Stimulated activated naive CD8-positive, alpha-beta T cell treated with anti-CD3 and anti-CD28 coated beads, Interleukin-15, amount 100 ng/mL, for 72 hours (primary cell): ENCODE results near the gene BEND3.

Source experiments
- ATAC-seq: fragments of 150-1000 bp; cut with Tn5 transposase; 2 replicates; pipeline ENCODE4 v1.10.0; 2021; ENCODE audit warnings: mild to moderate bottlenecking, moderate library complexity
- DNase-seq, 2 donors: peaks; one replicate each; pipeline ENCODE4 v3.0.0; 2021 to 2022
- H3K27ac Mint-ChIP-seq, 2 donors: one replicate each; pipeline ENCODE4 v1.8.0; 2022; ENCODE audit warnings: mild to moderate bottlenecking in 2 of 2, mixed read lengths in 2 of 2, moderate library complexity in 2 of 2
- H3K27me3 Mint-ChIP-seq: one replicate; pipeline ENCODE4 v1.8.0; 2022; ENCODE audit warnings: mixed read lengths
- H3K4me1 Mint-ChIP-seq: one replicate; pipeline ENCODE4 v1.8.0; 2022; ENCODE audit warnings: mild to moderate bottlenecking, mixed read lengths
- H3K4me3 Mint-ChIP-seq, 2 donors: one replicate each; pipeline ENCODE4 v1.8.0; 2022; ENCODE audit warnings: mild to moderate bottlenecking in 2 of 2, mixed read lengths in 2 of 2, moderate library complexity in 1 of 2
- H3K9me3 Mint-ChIP-seq, 2 donors: one replicate each; pipeline ENCODE4 v1.8.0; 2022; ENCODE audit warnings: mixed read lengths in 2 of 2

The BEND3 gene

DNA sequence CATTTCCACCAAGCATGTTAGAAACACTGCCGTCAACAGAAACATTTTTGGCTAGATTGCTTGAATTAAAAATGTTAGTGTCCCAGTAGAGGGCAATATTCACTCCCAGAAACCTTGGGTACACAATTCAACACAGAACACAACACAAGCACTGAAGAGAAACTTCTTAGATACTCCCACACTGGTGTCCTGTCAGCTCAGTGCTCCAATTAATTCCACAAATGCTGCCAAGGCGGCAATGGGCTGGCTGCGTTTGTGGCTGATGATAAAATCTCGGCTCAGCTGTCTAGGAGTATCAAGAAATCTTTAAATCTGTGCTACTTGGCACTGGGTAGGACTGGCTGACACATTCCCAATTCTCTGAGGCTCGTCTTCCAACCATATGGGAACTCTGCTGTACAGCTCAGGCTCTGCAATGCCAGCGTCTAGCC is 39.3 kb downstream of the BEND3 start:
- peak overlapping the region in 1 of 2 donors; percentile 74 for H3K27ac Mint-ChIP-seq
- DNase-seq (no peak), ATAC-seq (no peak)
- H3K4me1 Mint-ChIP-seq: no peaks in the 10 kb centered on the region
- H3K27me3 Mint-ChIP-seq: no peaks in the 10 kb centered on the region
- H3K4me3 Mint-ChIP-seq: no peak overlapping the region
- H3K9me3 Mint-ChIP-seq: no peaks in the 10 kb centered on the region

DNA sequence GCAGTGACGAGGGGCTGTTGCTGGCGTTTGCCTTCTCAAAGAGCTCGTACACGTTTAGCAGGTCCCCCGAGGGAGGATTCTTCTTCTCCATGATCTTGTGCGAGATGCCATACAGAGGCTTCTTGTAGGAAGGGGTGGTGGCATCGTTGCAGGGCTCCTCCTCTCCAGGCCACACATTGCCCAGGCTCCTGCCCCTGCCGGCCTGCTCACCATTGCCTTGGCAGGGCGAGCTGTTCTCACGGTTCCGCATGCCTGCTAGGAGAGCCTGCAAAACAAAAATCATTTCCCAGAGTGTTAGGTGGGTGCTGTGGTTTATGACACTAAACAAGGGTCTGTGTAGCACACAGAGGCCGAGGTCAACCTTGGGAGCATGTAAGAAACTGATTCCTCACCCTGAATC is 44.6 kb downstream of the BEND3 start:
- no peak for DNase-seq
- Mint-ChIP-seq H3K4me1 (peaks cover 17% of the 10 kb centered on the region), H3K9me3 (no peaks in the 10 kb centered on the region), H3K27me3 (no peaks in the 10 kb centered on the region), H3K4me3 (no peak overlapping the region), H3K27ac (peak overlapping the region in 1 of 2 donors; percentile 27)
- no peak for ATAC-seq

DNA sequence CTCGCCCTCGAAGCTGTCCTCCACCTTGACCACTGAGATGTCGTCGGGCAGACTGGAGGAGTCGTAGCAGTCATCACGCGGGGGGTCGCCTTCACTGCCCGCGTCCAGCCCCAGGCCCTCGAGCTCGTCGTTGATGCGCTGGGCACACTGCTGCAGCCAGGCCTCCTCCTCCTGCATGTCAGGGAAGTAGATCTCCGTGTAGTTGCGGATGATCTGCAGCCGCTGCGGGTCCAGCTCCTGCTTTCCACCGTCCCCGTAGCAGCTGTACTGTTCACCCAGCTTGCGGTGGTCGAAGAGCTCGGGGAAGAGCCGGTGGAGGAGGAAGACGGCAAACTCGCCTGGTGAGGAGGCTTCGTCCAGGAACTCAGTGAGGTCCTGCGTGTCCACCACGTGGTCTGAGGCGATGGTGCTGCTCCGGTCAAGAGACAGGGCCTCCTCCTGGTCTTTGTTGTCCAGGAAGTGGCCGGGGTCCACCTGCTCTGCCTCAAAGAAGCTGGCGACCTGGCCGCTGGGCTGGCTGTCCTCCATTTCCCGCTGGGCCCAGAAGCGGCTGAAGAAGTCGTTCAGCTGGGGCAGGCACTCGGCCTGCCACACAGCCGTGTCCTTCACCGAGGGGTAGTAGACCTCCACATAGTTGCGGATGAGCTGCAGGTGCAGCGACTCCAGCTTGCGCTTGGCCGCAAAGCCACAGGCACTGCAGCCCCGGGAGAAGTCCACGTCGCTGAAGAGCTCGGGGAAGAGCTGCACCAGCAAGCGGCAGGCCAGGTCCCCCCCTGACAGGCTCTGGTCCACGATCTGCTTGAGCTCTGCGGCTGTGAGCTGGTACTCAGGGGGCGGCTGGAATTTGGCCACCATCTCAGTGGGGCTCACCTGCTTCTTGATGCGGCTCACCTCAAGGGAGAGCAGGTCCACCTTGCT is 45.4 kb downstream of the BEND3 start:
- no peaks in the 10 kb centered on the region for H3K27me3 Mint-ChIP-seq
- H3K4me1 Mint-ChIP-seq: peaks cover 25% of the 10 kb centered on the region
- H3K4me3 Mint-ChIP-seq: no peak overlapping the region
- peak overlapping the region in 1 of 2 donors; percentile 76 for H3K27ac Mint-ChIP-seq
- no peak for DNase-seq
- no peaks in the 10 kb centered on the region for H3K9me3 Mint-ChIP-seq
- ATAC-seq: no peak

DNA sequence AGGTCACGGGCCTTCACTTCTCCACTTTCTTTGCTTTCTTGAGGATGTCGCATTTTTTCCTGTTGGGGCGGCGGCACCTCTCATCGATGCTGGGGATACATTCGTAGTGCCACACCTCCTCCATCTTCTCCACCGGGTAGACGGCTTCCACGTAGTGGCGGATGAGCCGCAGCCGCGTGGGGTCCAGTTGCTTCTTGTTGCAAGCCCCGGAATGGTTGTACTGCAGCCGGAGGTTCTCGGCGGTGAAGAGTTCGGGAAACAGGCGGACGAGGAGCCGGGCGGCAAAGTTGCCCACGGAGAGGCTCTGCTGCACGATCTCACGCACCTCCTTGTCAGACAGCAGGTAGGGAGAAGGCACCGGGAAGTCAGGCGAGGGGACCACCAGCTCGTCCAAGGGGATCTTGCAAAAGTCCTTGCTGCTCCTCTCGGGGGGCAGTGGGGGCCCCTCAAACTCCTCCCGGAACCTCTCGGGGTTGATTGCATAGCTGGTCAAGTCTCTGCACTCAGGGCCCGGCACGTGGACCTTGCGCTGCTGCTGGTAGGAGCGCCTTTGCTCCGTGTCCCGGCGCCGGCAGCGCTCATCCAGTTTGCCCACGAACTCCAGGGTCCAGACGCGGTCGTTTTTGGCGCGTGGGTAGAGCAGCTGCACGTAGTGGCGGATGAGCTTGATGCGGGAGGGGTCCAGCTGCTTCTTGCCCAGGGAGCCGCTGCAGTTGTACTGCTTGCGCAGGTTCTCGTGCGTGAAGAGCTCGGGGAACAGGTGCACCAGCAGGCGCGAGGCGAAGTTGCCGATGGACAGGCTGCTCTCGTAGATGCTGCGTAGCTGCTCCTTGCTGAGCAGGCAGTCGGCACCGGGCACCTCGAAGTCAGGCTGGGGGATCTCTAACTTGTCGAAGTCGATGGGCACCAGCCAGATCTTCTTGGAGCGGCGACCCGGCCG is 46.4 kb downstream of the BEND3 start:
- DNase-seq (no peak), ATAC-seq (no peak)
- Mint-ChIP-seq H3K27me3 (no peaks in the 10 kb centered on the region), H3K4me3 (no peak overlapping the region), H3K4me1 (peaks cover 32% of the 10 kb centered on the region), H3K27ac (no peak overlapping the region), H3K9me3 (no peaks in the 10 kb centered on the region)

- ATAC-seq (no peak), DNase-seq (no peak)
- H3K4me1 Mint-ChIP-seq: peaks cover 39% of the 10 kb centered on the region
These were observed 48.3 kb downstream of the BEND3 start for GRCh38 chr6:107066697-107067659.

GRCh38 chr6:107064579-107065065 is 50.7 kb downstream of the BEND3 start:
- Mint-ChIP-seq H3K4me3 (peak overlapping the region; percentile 36 to 57), H3K4me1 (peaks cover 51% of the 10 kb centered on the region)

More at GRCh38 chr6:107066697-107067659, 48.3 kb downstream of the BEND3 start:
- Mint-ChIP-seq H3K4me3 (no peak overlapping the region), H3K9me3 (no peaks in the 10 kb centered on the region), H3K27ac (peak overlapping the region in 1 of 2 donors; percentile 33), H3K27me3 (no peaks in the 10 kb centered on the region)

DNA sequence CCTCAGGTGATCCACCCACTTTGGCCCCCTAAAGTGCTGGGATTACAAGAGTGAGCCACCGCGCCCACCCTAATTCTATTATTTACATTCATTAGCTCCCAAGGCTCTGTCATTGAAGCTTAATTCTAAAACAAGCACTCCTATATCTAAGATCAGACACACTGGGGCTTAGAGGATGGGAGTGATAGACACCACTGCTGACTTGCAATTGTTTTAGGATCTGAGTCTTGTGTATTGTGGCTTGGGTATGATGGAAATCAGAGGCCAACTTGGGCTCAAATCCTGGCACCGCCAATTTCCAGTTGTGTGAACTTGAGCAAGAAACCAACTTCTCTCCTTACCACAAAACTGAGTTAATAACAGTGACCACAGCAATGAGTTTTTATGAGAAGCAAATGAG is 52.6 kb downstream of the BEND3 start:
- no peaks in the 10 kb centered on the region for H3K9me3 Mint-ChIP-seq
- H3K27ac Mint-ChIP-seq: no peak overlapping the region
- DNase-seq: no peak
- peak overlapping the region in 1 of 2 donors; percentile 39 for H3K4me3 Mint-ChIP-seq
- no peak for ATAC-seq
- no peaks in the 10 kb centered on the region for H3K27me3 Mint-ChIP-seq
- H3K4me1 Mint-ChIP-seq: peaks cover 51% of the 10 kb centered on the region

More at GRCh38 chr6:107064579-107065065, 50.7 kb downstream of the BEND3 start:
- H3K27ac Mint-ChIP-seq: peak overlapping the region; percentile 12 to 74
- DNase-seq (peak; percentile 19 to 63), ATAC-seq (peak; percentile 83)
- H3K27me3 Mint-ChIP-seq: no peaks in the 10 kb centered on the region
- H3K9me3 Mint-ChIP-seq: no peaks in the 10 kb centered on the region

DNA sequence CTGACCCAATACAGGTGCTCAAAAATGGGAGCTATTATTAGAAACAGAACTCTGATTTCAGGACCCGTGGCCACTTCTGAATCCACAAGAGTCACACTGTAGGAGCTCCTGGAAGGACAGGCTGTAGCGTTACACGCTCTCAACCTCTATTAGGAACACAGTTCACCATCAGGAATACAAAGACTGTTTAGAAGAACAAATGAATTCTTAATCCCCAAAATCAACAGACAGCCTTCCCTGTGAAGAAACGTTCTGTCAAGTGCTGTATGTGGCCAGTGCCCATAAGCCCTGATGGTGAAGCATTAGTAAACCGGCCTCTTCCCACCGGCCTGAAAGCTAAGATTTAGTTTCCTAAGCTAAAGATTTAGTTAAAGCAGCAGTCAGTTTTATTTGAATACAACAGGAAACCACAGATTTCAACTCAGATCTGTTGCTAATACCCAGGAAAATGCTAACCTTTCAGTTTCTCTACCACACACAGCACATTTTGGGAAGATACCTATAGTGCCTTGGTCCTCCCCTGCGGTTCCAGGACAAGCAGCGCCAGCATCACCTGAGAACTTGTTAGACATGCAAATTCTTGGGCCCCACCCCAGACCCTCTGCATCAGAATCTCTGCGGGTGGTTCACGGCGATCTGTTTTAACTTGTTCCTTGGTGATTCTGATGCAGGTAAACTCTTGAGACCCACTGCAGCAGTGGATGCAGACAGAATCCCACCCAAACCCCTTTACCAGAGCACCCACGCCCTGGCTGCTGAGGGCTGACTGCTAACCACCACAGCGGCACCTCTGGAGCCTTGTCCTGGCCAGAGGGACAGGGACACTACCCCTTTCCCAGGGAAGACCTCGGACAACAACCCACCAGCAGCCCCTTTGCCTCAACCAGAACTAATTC is 53.9 kb downstream of the BEND3 start:
- Mint-ChIP-seq H3K4me1 (peaks cover 41% of the 10 kb centered on the region), H3K27me3 (no peaks in the 10 kb centered on the region), H3K4me3 (peak overlapping the region; percentile 68 to 80), H3K9me3 (no peaks in the 10 kb centered on the region), H3K27ac (peak overlapping the region in 1 of 2 donors; percentile 40)
- DNase-seq (peak in 1 of 2 donors; percentile 5), ATAC-seq (peak; percentile 55)

- Mint-ChIP-seq H3K4me3 (no peak overlapping the region), H3K4me1 (peaks cover 34% of the 10 kb centered on the region), H3K9me3 (no peaks in the 10 kb centered on the region), H3K27ac (no peak overlapping the region), H3K27me3 (no peaks in the 10 kb centered on the region)
- DNase-seq: no peak
- ATAC-seq: no peak
These were observed 54.6 kb downstream of the BEND3 start for GRCh38 chr6:107060704-107061103.

GRCh38 chr6:107059606-107060005 is 55.7 kb downstream of the BEND3 start:
- Mint-ChIP-seq H3K9me3 (no peaks in the 10 kb centered on the region), H3K27me3 (no peaks in the 10 kb centered on the region), H3K4me3 (no peak overlapping the region), H3K27ac (no peak overlapping the region), H3K4me1 (peaks cover 23% of the 10 kb centered on the region)
- DNase-seq: no peak
- ATAC-seq: no peak

DNA sequence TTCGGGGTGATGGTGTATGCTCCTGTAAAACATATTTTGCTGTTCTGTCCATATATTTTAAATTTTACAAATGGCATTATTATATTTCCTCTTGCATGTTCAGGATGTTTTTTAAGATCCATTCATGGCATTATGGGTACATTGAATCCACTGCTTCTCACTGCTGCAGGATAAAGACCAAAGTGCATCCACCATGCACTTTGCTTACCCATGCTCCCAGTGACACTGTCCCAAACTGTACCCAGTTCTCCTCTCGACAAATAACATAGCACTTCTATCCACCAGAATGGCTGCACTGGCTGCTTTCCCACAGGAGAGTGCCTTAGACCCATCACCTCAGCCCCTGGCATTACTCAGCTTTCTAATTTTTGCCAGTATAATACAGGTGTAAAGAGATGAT is 57.6 kb downstream of the BEND3 start:
- Mint-ChIP-seq H3K9me3 (no peaks in the 10 kb centered on the region), H3K4me1 (peaks cover 18% of the 10 kb centered on the region), H3K27ac (no peak overlapping the region), H3K4me3 (no peak overlapping the region), H3K27me3 (no peaks in the 10 kb centered on the region)
- no peak for ATAC-seq
- DNase-seq: no peak

DNA sequence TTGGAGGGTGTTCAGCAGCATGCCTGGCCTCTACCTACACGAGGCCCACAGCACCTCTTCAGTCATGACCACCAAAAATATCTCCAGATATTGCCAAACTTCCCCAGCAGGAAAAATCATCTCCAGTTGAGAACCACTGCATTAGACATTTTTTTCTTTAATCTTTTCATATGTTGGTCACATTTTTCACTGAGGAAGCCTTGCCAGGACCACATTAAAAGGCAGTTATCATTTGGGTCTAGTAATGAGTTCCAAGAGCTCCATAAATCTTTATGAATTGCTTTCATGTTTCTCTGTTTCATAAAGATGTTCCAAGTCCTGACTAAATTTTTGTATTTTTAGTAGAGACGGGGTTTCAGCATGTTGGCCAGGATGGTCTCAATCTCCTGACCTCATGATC is 58.5 kb downstream of the BEND3 start:
- Mint-ChIP-seq H3K4me3 (no peak overlapping the region), H3K4me1 (peaks cover 10% of the 10 kb centered on the region)

GRCh38 chr6:107047807-107048206 is 67.5 kb downstream of the BEND3 start:
- DNase-seq (no peak), ATAC-seq (no peak)
- Mint-ChIP-seq H3K27ac (no peak overlapping the region), H3K27me3 (no peaks in the 10 kb centered on the region), H3K4me1 (peaks cover 1% of the 10 kb centered on the region), H3K9me3 (no peaks in the 10 kb centered on the region), H3K4me3 (no peak overlapping the region)

More for the DNA sequence above, 58.5 kb downstream of the BEND3 start:
- Mint-ChIP-seq H3K27ac (peak overlapping the region in 1 of 2 donors; percentile 65), H3K27me3 (no peaks in the 10 kb centered on the region), H3K9me3 (no peaks in the 10 kb centered on the region)
- DNase-seq: no peak
- no peak for ATAC-seq
